ENCODE measurements around the gene FAM107B. TPM values are rescaled to one million over a fixed set of nuclear protein-coding genes. Genes with fewer than 3 reads are reported as not detected.

Gene FAM107B
- total RNA-seq, 1 experiment from 2014 or later: 41.6 TPM

DNA sequence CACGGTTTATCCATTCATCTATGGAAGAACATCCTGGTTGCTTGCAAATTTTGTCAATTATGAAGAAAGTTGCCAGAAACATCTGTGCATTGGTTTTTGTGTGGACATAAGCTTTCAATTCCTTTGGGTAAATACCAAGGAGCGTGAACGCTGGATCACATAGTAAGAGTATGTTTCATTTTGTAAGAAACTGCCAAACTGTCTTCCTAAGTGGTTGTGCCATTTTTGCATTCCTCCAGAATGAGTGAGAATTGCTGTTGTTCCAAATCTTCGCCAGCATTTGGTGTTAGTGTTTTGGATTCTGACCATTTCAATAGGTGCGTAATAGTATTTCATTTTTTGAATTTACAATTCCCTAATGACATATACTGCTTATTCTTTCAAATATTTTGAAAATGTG, 288.7 kb downstream of the FAM107B start:
- H3K9ac ChIP-seq (ENCODE audit: low read length): no peak overlapping the region
- peaks cover 65% of the 10 kb centered on the region for H3K27me3 ChIP-seq (ENCODE audit: insufficient read depth, low read length)
- no peak overlapping the region for H2AFZ ChIP-seq (ENCODE audit: low read depth, low read length, poor library complexity, severe bottlenecking)
- no peaks in the 10 kb centered on the region for H3K36me3 ChIP-seq (ENCODE audit: control insufficient read depth in 1 of 2, insufficient read depth in 2 of 2, low read length in 2 of 2)
- no peak overlapping the region for H3K27ac ChIP-seq (ENCODE audit: low read depth, low read length)
- no peaks in the 10 kb centered on the region for H3K79me2 ChIP-seq (ENCODE audit: insufficient read depth, low read length)
- intact Hi-C loops (cut with micrococcal nuclease): no loop called here
- H3K4me3 ChIP-seq (replicated peaks in 1 of 2; ENCODE audit: low read depth in 1 of 2, low read length in 2 of 2): no peak overlapping the region
- H3K9me2 ChIP-seq (ENCODE audit: insufficient read depth): no peaks in the 10 kb centered on the region
- H3K4me1 ChIP-seq (ENCODE audit: control insufficient read depth in 1 of 2, insufficient read depth in 2 of 2, low read length in 2 of 2): no peaks in the 10 kb centered on the region
- no TSS peak for BruUV-seq (replicated peaks)
- H3K9me3 ChIP-seq (ENCODE audit: control insufficient read depth in 1 of 2, insufficient read depth in 1 of 2, low read depth in 1 of 2, low read length in 2 of 2): no peaks in the 10 kb centered on the region
- RAD21 ChIA-PET (ENCODE audit: low non-redundant PET in 1 of 2, low total read pairs in 2 of 2, uncharacterized antibody in 2 of 2, unreplicated experiment in 2 of 2): no interaction called here
- H3K4me2 ChIP-seq (ENCODE audit: low read length): no peak overlapping the region
- TF ChIP-seq, protein P1, sequence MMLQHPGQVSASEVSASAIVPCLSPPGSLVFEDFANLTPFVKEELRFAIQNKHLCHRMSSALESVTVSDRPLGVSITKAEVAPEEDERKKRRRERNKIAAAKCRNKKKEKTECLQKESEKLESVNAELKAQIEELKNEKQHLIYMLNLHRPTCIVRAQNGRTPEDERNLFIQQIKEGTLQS (IDR thresholded peaks at IDR 0.05): no peak
- TF ChIP-seq, protein P2, sequence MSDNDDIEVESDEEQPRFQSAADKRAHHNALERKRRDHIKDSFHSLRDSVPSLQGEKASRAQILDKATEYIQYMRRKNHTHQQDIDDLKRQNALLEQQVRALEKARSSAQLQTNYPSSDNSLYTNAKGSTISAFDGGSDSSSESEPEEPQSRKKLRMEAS (IDR thresholded peaks at IDR 0.05): no peak
- TF ChIP-seq POLR2A (IDR thresholded peaks at IDR 0.05; ENCODE audit: borderline replicate concordance, extremely low read depth, insufficient read depth, insufficient read length) (no peak), ZNF274 (IDR thresholded peaks at IDR 0.05; ENCODE audit: low read depth, low read length) (no peak), CEBPB (IDR thresholded peaks at IDR 0.05; ENCODE audit: low read depth) (no peak), CBX3 (IDR thresholded peaks at IDR 0.05; ENCODE audit: low read depth) (no peak), POLR2AphosphoS5 (IDR thresholded peaks at IDR 0.05; ENCODE audit: low read depth, low read length) (no peak)
- TF ChIP-seq, protein P3, sequence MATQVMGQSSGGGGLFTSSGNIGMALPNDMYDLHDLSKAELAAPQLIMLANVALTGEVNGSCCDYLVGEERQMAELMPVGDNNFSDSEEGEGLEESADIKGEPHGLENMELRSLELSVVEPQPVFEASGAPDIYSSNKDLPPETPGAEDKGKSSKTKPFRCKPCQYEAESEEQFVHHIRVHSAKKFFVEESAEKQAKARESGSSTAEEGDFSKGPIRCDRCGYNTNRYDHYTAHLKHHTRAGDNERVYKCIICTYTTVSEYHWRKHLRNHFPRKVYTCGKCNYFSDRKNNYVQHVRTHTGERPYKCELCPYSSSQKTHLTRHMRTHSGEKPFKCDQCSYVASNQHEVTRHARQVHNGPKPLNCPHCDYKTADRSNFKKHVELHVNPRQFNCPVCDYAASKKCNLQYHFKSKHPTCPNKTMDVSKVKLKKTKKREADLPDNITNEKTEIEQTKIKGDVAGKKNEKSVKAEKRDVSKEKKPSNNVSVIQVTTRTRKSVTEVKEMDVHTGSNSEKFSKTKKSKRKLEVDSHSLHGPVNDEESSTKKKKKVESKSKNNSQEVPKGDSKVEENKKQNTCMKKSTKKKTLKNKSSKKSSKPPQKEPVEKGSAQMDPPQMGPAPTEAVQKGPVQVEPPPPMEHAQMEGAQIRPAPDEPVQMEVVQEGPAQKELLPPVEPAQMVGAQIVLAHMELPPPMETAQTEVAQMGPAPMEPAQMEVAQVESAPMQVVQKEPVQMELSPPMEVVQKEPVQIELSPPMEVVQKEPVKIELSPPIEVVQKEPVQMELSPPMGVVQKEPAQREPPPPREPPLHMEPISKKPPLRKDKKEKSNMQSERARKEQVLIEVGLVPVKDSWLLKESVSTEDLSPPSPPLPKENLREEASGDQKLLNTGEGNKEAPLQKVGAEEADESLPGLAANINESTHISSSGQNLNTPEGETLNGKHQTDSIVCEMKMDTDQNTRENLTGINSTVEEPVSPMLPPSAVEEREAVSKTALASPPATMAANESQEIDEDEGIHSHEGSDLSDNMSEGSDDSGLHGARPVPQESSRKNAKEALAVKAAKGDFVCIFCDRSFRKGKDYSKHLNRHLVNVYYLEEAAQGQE (IDR thresholded peaks at IDR 0.05; ENCODE audit: low read depth): no peak
- TF ChIP-seq, protein P4, sequence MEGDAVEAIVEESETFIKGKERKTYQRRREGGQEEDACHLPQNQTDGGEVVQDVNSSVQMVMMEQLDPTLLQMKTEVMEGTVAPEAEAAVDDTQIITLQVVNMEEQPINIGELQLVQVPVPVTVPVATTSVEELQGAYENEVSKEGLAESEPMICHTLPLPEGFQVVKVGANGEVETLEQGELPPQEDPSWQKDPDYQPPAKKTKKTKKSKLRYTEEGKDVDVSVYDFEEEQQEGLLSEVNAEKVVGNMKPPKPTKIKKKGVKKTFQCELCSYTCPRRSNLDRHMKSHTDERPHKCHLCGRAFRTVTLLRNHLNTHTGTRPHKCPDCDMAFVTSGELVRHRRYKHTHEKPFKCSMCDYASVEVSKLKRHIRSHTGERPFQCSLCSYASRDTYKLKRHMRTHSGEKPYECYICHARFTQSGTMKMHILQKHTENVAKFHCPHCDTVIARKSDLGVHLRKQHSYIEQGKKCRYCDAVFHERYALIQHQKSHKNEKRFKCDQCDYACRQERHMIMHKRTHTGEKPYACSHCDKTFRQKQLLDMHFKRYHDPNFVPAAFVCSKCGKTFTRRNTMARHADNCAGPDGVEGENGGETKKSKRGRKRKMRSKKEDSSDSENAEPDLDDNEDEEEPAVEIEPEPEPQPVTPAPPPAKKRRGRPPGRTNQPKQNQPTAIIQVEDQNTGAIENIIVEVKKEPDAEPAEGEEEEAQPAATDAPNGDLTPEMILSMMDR (IDR thresholded peaks at IDR 0.05 in 2 of 3, conservative IDR thresholded peaks at IDR 0.05 in 1 of 3; ENCODE audit: borderline replicate concordance in 1 of 3, insufficient read depth in 1 of 3, low read depth in 2 of 3, low read length in 2 of 3): no peak
- no peak for ATAC-seq
- CTCF ChIA-PET: no interaction called here
- no peak for DNase-seq (ENCODE audit: low read depth, low spot score)
- POLR2A ChIA-PET: no interaction called here
- no peaks in the 10 kb centered on the region for H4K20me1 ChIP-seq (ENCODE audit: insufficient read depth)
